GM12865 (cell line): ENCODE data around the gene LTBP1.
"Not testable (repeated sequence)": the region's sequence is repeated elsewhere in the genome, so short reads cannot be mapped to it uniquely, and the experiment has no call there.

Experiments used
- DNase-seq: peaks from one replicate; pipeline ENCODE4 v3.0.0; 2010; ENCODE audit warnings: low read depth
- H3K4me3 ChIP-seq: 2 replicates; pipeline ENCODE4 v1.5.1; 2011; ENCODE audit warnings: mild to moderate bottlenecking, low read depth, low read length, control low read depth
- CTCF ChIP-seq: IDR thresholded peaks from 2 replicates; pipeline ENCODE4 v1.5.1; 2011; ENCODE audit warnings: low read length, control low read depth, low read depth, inconsistent platforms; ENCODE audit not compliant: insufficient read depth; ENCODE audit errors: missing control alignments

The LTBP1 gene

DNA sequence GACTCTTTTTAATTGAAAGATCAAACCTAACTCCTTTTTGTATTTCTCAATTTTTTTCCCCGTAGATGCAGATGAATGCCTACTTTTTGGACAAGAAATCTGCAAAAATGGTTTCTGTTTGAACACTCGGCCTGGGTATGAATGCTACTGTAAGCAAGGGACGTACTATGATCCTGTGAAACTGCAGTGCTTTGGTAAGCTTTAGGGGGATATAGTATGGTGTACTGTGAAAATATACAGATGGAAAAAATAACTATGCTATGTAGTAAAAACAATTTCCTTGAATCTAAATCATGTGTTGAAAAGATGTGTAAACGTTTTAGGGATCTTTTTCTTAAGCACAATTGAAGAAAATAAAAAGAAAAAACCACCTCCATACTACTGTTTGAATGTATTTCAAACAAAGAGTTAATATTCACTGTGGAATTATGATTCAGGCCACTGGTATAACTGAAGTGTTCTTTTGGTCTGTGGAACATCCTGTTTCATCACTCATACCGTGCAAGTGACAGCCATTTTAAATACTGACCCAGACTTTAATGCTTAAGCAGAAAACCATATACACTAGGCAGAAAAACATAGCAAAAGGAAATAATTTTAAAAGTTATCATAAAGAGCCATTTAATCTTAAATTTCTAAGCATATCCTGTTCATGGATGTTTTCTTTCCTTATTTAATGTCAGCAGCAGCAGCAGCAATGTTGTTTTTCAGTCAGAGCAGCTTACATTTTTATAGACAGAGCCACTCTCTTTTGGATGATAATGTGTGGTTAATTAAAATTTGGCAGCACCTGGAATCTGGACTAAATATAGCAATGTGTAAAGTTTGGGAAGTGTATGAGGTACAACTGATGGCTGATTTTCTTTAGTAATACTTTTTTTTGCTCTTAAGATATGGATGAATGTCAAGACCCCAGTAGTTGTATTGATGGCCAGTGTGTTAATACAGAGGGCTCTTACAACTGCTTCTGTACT lies 416.9 kb downstream of the LTBP1 start:
- no peak for DNase-seq
- H3K4me3 ChIP-seq = no peak overlapping the region
- TF ChIP-seq CTCF = no peak

GRCh38 chr2:33365264-33365970 lies 418.7 kb downstream of the LTBP1 start:
- no peak overlapping the region for H3K4me3 ChIP-seq
- TF ChIP-seq CTCF = no peak
- no peak for DNase-seq

- TF ChIP-seq CTCF = no peak
Observed at GRCh38 chr2:33366473-33366872, 419.7 kb downstream of the LTBP1 start.

DNA sequence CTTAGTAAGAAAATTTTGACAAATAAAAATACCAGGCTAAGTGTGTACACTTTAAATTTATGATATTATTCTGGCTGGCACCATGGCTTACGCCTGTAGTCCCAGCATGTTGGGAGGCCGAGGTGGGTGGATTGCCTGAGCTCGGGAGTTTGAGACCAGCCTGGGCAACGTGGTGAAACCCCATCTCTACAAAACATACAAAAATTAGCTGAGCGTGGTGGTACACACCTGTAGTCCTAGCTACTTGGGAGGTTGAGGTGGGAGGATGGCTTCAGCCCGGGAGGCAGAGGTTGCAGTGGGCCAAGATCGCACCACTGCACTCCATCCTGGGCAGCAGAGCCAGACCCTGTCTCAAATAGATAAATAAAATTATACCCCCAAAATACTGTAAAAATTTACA lies 421.8 kb downstream of the LTBP1 start:
- DNase-seq, H3K4me3 ChIP-seq: not testable (repeated sequence)

More at GRCh38 chr2:33366473-33366872, 419.7 kb downstream of the LTBP1 start:
- no peak for DNase-seq
- H3K4me3 ChIP-seq = no peak overlapping the region

GRCh38 chr2:33369191-33369590 lies 422.4 kb downstream of the LTBP1 start:
- TF ChIP-seq CTCF = no peak
- H3K4me3 ChIP-seq = no peak overlapping the region
- no peak for DNase-seq

DNA sequence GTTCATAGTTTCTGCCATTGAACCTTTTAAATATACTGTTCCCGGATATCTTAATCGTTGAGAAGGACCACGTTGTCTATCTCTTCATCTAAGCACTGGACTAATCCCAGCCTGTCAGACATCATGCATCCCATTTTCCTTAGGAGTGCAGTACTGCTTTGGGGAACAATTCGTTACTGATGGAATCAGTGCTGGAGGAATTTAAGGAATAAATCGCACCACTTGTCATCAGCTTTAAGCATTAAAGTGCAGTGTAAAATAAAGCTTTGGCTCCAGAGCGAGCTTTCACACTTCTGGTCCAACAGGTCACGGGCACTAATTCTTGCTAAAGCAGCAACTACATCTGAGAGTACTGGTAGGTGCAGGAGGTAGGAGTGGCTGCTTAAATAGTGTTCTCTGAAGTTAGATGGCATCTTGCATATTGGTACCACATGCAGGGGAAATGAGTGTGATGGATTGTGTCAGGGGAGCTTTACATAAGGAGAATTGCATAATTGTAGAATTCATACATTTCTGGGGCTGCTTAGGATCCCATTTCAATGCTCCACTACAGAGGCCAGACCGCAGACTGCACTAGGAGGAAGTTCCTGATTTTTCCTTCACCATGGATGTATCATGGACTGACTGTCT lies 424.0 kb downstream of the LTBP1 start:
- no peak for DNase-seq
- TF ChIP-seq CTCF = no peak
- no peak overlapping the region for H3K4me3 ChIP-seq
